HepG2 (cell line): Measurements from ENCODE around the gene SMG5. TPM values are rescaled to one million over a fixed set of nuclear protein-coding genes. Genes with fewer than 3 reads are reported as not detected.

ENCODE experiments used
- ATAC-seq: fragments of 200-7000 bp; cut with Tn5 transposase; 3 replicates; pipeline ENCODE4 v1.9.1; 2020; ENCODE audit warnings: mild to moderate bottlenecking, moderate library complexity
- BruUV-seq: library from RNA; stranded (reverse); fragments of 400-500 nt; replicated peaks from 2 replicates; lab custom pipeline; 2021; lab: Mats Ljungman, UMichigan
- CTCF ChIA-PET: fragments of 300-600 bp; formaldehyde crosslinking; extraction: SDS; loops from one replicate; lab custom pipeline; 2021; ENCODE audit warnings: low total read pairs, inconsistent platforms, low intra/inter-chr PET ratio; lab: Yijun Ruan, JAX
- POLR2A ChIA-PET: fragments of 350-600 bp; sonication (Branson Sonifier 250); formaldehyde crosslinking; loops from one replicate; lab custom pipeline; 2020; ENCODE audit warnings: antibody characterized with exemption, inconsistent platforms; lab: Yijun Ruan, JAX
- DNase-seq: peaks from one replicate; pipeline ENCODE4 v3.0.0-alpha.2; 2015; ENCODE audit warnings: low spot score
- FAIRE-seq: peaks from 3 replicates; lab custom pipeline; 2011; peaks lifted over from hg19 to GRCh38; lab: Jason Lieb, UNC
- H2AFZ ChIP-seq: one replicate; pipeline ENCODE4 v1.6.1; 2011; ENCODE audit warnings: low read length, inconsistent platforms
- H3K27ac ChIP-seq: fragments of 300-600 bp; 3 replicates; pipeline ENCODE4 v1.8.0; 2011; ENCODE audit warnings: mixed run types, mild to moderate bottlenecking, mixed read lengths, low read length, inconsistent platforms; ENCODE audit not compliant: insufficient read depth; ENCODE audit errors: extremely low read length
- H3K27me3 ChIP-seq, 2 experiments: fragments of 200-600 bp in 1 of 2; 2 replicates in 1 of 2; 3 replicates in 1 of 2; pipeline versions ENCODE4 v1.6.0 to v1.8.0; 2011; ENCODE audit warnings: low read length in 2 of 2, mild to moderate bottlenecking in 2 of 2, moderate library complexity in 2 of 2, inconsistent platforms in 1 of 2; ENCODE audit not compliant: insufficient read depth in 2 of 2, control insufficient read depth in 1 of 2
- H3K36me3 ChIP-seq, 2 experiments: fragments of 200-600 bp in 1 of 2; replicated peaks in 1 of 2; 2 replicates in 1 of 2; 3 replicates in 1 of 2; pipeline versions ENCODE4 v1.5.1 to v1.8.0; 2011; ENCODE audit warnings: low read length in 2 of 2, inconsistent platforms in 1 of 2; ENCODE audit not compliant: insufficient read depth in 2 of 2, control insufficient read depth in 1 of 2
- H3K4me1 ChIP-seq: 2 replicates; pipeline ENCODE4 v1.5.1; 2012; ENCODE audit warnings: low read length, inconsistent platforms; ENCODE audit not compliant: insufficient read depth
- H3K4me2 ChIP-seq: 2 replicates; pipeline ENCODE4 v1.6.0; 2011; ENCODE audit warnings: low read depth, low read length, inconsistent platforms
- H3K4me3 ChIP-seq, 3 experiments: fragments of 200-600 bp in 1 of 3; sonication (generic), shearing (Covaris generic) in 1 of 3; replicated peaks in 1 of 3; 2 replicates each; pipeline ENCODE4 v1.5.1; 2011 to 2016; ENCODE audit warnings: low read length in 3 of 3, inconsistent platforms in 2 of 3, low read depth in 2 of 3, mild to moderate bottlenecking in 2 of 3, control low read depth in 1 of 3, mixed read lengths in 1 of 3; ENCODE audit not compliant: insufficient read depth in 1 of 3
- H3K79me2 ChIP-seq: one replicate; pipeline ENCODE4 v1.6.1; 2011; ENCODE audit warnings: low read length, inconsistent platforms; ENCODE audit not compliant: insufficient read depth
- H3K9ac ChIP-seq: 2 replicates; pipeline ENCODE4 v1.6.0; 2011; ENCODE audit warnings: mild to moderate bottlenecking, low read depth, low read length, inconsistent platforms; ENCODE audit not compliant: insufficient read depth
- H3K9me3 ChIP-seq: 2 replicates; pipeline ENCODE4 v1.5.1; 2012; ENCODE audit warnings: mild to moderate bottlenecking, low read length
- H4K20me1 ChIP-seq: 2 replicates; pipeline ENCODE4 v1.6.0; 2011; ENCODE audit warnings: inconsistent platforms, mild to moderate bottlenecking, low read length, moderate library complexity; ENCODE audit not compliant: insufficient read depth
- CENPT ChIP-seq: sonication (generic); formaldehyde crosslinking; IDR thresholded peaks from 2 replicates; pipeline ENCODE4 v1.8.0; 2022; ENCODE audit warnings: low read depth, mild to moderate bottlenecking, moderate library complexity, missing genetic modification reagents
- EEA1 ChIP-seq: sonication (generic); formaldehyde crosslinking; IDR thresholded peaks from 2 replicates; pipeline ENCODE4 v1.5.1; 2020; ENCODE audit warnings: mild to moderate bottlenecking, missing genetic modification reagents, borderline replicate concordance
- ELF4 ChIP-seq: sonication (generic); formaldehyde crosslinking; IDR thresholded peaks from 2 replicates; pipeline ENCODE4 v1.5.0; 2020; ENCODE audit warnings: missing genetic modification reagents, mild to moderate bottlenecking, moderate library complexity, borderline replicate concordance
- KLF6 ChIP-seq: IDR thresholded peaks from 2 replicates; pipeline ENCODE4 v1.8.0; 2016; ENCODE audit warnings: missing biosample characterization, missing genetic modification reagents
- RORA ChIP-seq: sonication (generic); formaldehyde crosslinking; IDR thresholded peaks from 2 replicates; pipeline ENCODE4 v1.5.0; 2020; ENCODE audit warnings: mild to moderate bottlenecking, missing genetic modification reagents, moderate library complexity
- ZBTB40 ChIP-seq, 2 experiments: fragments of 450-650 bp in 1 of 2; sonication (generic) in 1 of 2; formaldehyde crosslinking in 1 of 2; IDR thresholded peaks; 2 replicates each; pipeline versions ENCODE4 v1.6.1 to v1.8.0; 2016 to 2022; ENCODE audit warnings: antibody characterized with exemption in 1 of 2, mild to moderate bottlenecking in 1 of 2, missing genetic modification reagents in 1 of 2
- ZFP36L2 ChIP-seq: sonication (generic); formaldehyde crosslinking; IDR thresholded peaks from 2 replicates; pipeline ENCODE4 v1.4.0; 2020; ENCODE audit warnings: missing genetic modification reagents
- ZNF589 ChIP-seq: sonication (generic); formaldehyde crosslinking; conservative IDR thresholded peaks from 2 replicates; pipeline ENCODE4 v1.8.0; 2022; ENCODE audit warnings: mild to moderate bottlenecking, moderate library complexity, missing genetic modification reagents
- ZNF609 ChIP-seq: sonication (generic); formaldehyde crosslinking; IDR thresholded peaks from 2 replicates; pipeline ENCODE4 v1.4.0; 2020; ENCODE audit warnings: mild to moderate bottlenecking, missing genetic modification reagents, borderline replicate concordance
- ZSCAN20 ChIP-seq: sonication (generic); formaldehyde crosslinking; IDR thresholded peaks from 2 replicates; pipeline ENCODE4 v1.4.0; 2020; ENCODE audit warnings: missing genetic modification reagents, mild to moderate bottlenecking, borderline replicate concordance
- WGBS: methylation state at CpG from one replicate; pipeline ENCODE4 v1.1.6; 2017; ENCODE audit warnings: low lambda C conversion rate; 5-methylcytosine and 5-hydroxymethylcytosine counted together
- in situ Hi-C: cut with HindIII; loops from 2 replicates; pipeline ENCODE4 v1.10.0; 2017; ENCODE audit warnings: low pct_unique_long_range_greater_than_20kb; ENCODE audit not compliant: extremely low pct_ligation_motif_present
- intact Hi-C: fragments of 100-400 bp; cut with micrococcal nuclease; formaldehyde crosslinking; loops from one replicate; pipeline ENCODE4 v1.10.0; 2022; ENCODE audit not compliant: unreplicated experiment
- polyA plus RNA-seq, 8 experiments: library from polyadenylated mRNA; depleted of rRNA in 3 of 8; stranded (reverse) in 7 of 8; unstranded in 1 of 8; fragments of >200 nt; fragmentation: Illumina TruSeq in 4 of 8; extraction: Trizol in 4 of 8; gene quantifications; 2 replicates each; pipeline versions ENCODE4 v1.2.1 to v1.2.3, GENCODE V29; 2011 to 2016; ENCODE audit warnings: low read depth in 4 of 8, missing spikeins in 1 of 8, mixed read lengths in 1 of 8; ENCODE audit not compliant: insufficient read depth in 1 of 8
- total RNA-seq, 5 experiments: library from RNA; depleted of rRNA; stranded (reverse); fragments of >200 nt; fragmentation: Illumina TruSeq; extraction: Trizol; gene quantifications; 2 replicates each; pipeline ENCODE4 v1.2.3, GENCODE V29; 2016; ENCODE audit warnings: low read depth in 1 of 5

SMG5 gene
- total and polyA plus RNA-seq, 2 of the 13 experiments (the other 11 are each of a cell fraction or from before 2014, with no cell fraction given): 50.5 to 84.0 TPM

GRCh38 chr1:156238248-156238647, 44.4 kb downstream of the SMG5 start:
- 96% methylated on average over 5 of the region's 5 CpGs for WGBS
- H2AFZ ChIP-seq: no peak overlapping the region
- no peaks in the 10 kb centered on the region for H3K9me3 ChIP-seq
- POLR2A ChIA-PET: interaction anchor here (1.2 kb wide), 1 partner anchor 26 kb away, joined by 4 read pairs; the partner anchor contains the start of gene PMF1
- H3K27ac ChIP-seq: no peak overlapping the region
- peaks cover 19 to 49% of the 10 kb centered on the region in 2 experiments for H3K36me3 ChIP-seq
- no peak overlapping the region for H3K4me2 ChIP-seq
- in situ Hi-C loops: no loop called here
- H3K4me3 ChIP-seq: no peak overlapping the region
- no peak overlapping the region for H3K9ac ChIP-seq
- ATAC-seq (no peak), DNase-seq (no peak), FAIRE-seq (no peak)
- no TSS peak for BruUV-seq
- no peaks in the 10 kb centered on the region for H4K20me1 ChIP-seq
- no peaks in the 10 kb centered on the region for H3K4me1 ChIP-seq
- intact Hi-C loops: no loop called here
- CTCF ChIA-PET: no interaction called here
- TF ChIP-seq ELF4 (no peak), KLF6 (CRISPR knock-in tag) (no peak), CENPT (CRISPR knock-in tag) (no peak), ZNF589 (CRISPR knock-in tag) (no peak), RORA (no peak), ZSCAN20 (CRISPR knock-in tag) (no peak), ZFP36L2 (no peak), ZNF609 (no peak), ZBTB40 (IDR thresholded peaks at IDR 0.05) (no peak), ZBTB40 (CRISPR knock-in tag; IDR thresholded peaks at IDR 0.05) (no peak), EEA1 (CRISPR knock-in tag) (no peak)
- H3K27me3 ChIP-seq: no peaks in the 10 kb centered on the region
- H3K79me2 ChIP-seq: no peaks in the 10 kb centered on the region
